Nephron progenitor cell (in vitro differentiated cells): Measurements from ENCODE around the gene C12orf75.
"Not testable (repeated sequence)": the region's sequence is repeated elsewhere in the genome, so short reads cannot be mapped to it uniquely, and the experiment has no call there.

Experiments used
- DNase-seq: peaks from one replicate; pipeline ENCODE4 v3.0.0; 2021
- H3K27ac Mint-ChIP-seq: 2 replicates; pipeline ENCODE4 v1.8.0; 2021; ENCODE audit warnings: mild to moderate bottlenecking, moderate library complexity, mixed read lengths
- H3K27me3 Mint-ChIP-seq: 2 replicates; pipeline ENCODE4 v1.8.0; 2021; ENCODE audit warnings: mild to moderate bottlenecking, low read depth, mixed read lengths; ENCODE audit not compliant: poor library complexity
- H3K36me3 Mint-ChIP-seq: 2 replicates; pipeline ENCODE4 v1.8.0; 2021; ENCODE audit warnings: low read depth, mixed read lengths
- H3K4me1 Mint-ChIP-seq: 2 replicates; pipeline ENCODE4 v1.8.0; 2021; ENCODE audit warnings: mixed read lengths
- H3K4me3 Mint-ChIP-seq: 2 replicates; pipeline ENCODE4 v1.8.0; 2021; ENCODE audit warnings: mild to moderate bottlenecking, moderate library complexity, mixed read lengths
- H3K9me3 Mint-ChIP-seq: 2 replicates; pipeline ENCODE4 v1.8.0; 2021; ENCODE audit warnings: mild to moderate bottlenecking, moderate library complexity, mixed read lengths
- CTCF ChIP-seq: fragments of 200-600 bp; sonication (generic); IDR thresholded peaks from 2 replicates; pipeline ENCODE4 v1.5.0; 2021; ENCODE audit warnings: antibody characterized with exemption

C12orf75 gene

DNA sequence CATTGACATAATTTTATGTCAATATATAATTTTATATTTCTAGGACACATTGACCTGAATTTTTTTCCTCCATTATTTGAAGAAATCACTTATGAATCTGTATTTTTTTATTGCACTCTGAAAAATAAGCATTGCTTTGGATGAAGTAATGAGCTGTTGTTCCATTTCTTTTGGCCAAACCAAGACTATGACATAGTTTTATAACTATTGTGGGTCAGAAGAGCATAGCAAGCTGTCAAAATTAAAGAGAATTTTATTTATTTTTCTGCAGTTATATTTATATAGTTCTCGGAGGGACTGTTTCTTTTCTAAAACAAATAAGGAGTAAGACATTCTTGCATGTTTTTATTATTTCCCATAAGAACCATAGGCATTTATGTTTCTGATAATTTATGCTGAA, 8.5 kb downstream of the C12orf75 start:
- no peak for DNase-seq
- peaks cover 42% of the 10 kb centered on the region for H3K36me3 Mint-ChIP-seq
- TF ChIP-seq CTCF = no peak
- peaks cover 26% of the 10 kb centered on the region for H3K4me1 Mint-ChIP-seq
- no peak overlapping the region for H3K27ac Mint-ChIP-seq
- no peaks in the 10 kb centered on the region for H3K27me3 Mint-ChIP-seq
- H3K9me3 Mint-ChIP-seq = peaks cover 46% of the 10 kb centered on the region
- H3K4me3 Mint-ChIP-seq = no peak overlapping the region

DNA sequence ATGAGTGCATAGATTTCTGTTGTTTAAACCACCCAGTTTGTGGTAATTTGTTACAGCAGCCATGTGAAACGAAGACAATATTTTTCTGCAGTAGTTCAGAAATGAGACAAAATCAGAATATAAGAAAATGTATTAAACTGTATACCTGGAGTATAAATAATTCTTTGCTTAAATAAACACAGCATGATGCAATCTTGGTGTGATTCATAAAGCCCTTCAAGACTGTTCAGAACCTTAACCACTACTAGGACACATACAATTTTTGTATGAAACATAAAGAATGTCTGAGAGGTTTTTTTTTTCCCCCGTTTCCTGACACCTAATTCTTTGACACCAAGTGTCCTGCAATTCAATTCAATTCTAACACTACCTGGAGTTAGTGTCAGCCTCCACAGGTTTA, 10.5 kb downstream of the C12orf75 start:
- H3K36me3 Mint-ChIP-seq = peaks cover 42% of the 10 kb centered on the region

GRCh38 chr12:105341620-105342019, 11.1 kb downstream of the C12orf75 start:
- H3K27ac Mint-ChIP-seq, H3K4me1 Mint-ChIP-seq, H3K4me3 Mint-ChIP-seq, DNase-seq, H3K27me3 Mint-ChIP-seq: not testable (repeated sequence)
- Mint-ChIP-seq H3K36me3 (peaks cover 35% of the 10 kb centered on the region), H3K9me3 (peaks cover 43% of the 10 kb centered on the region)

More for the DNA sequence above, 10.5 kb downstream of the C12orf75 start:
- no peak for TF ChIP-seq CTCF
- no peak for DNase-seq
- no peak overlapping the region for H3K27ac Mint-ChIP-seq
- no peaks in the 10 kb centered on the region for H3K27me3 Mint-ChIP-seq
- H3K4me3 Mint-ChIP-seq = no peak overlapping the region
- H3K4me1 Mint-ChIP-seq = peaks cover 6% of the 10 kb centered on the region
- H3K9me3 Mint-ChIP-seq = peaks cover 46% of the 10 kb centered on the region

- no peaks in the 10 kb centered on the region for H3K27me3 Mint-ChIP-seq
- no peaks in the 10 kb centered on the region for H3K4me1 Mint-ChIP-seq
Measured at GRCh38 chr12:105342464-105342863, 12.0 kb downstream of the C12orf75 start.

GRCh38 chr12:105343836-105344235, 13.3 kb downstream of the C12orf75 start:
- Mint-ChIP-seq H3K27me3 (no peaks in the 10 kb centered on the region), H3K9me3 (peaks cover 33% of the 10 kb centered on the region), H3K4me1 (no peaks in the 10 kb centered on the region), H3K27ac (no peak overlapping the region), H3K36me3 (peaks cover 23% of the 10 kb centered on the region), H3K4me3 (no peak overlapping the region)
- DNase-seq = no peak
- TF ChIP-seq CTCF = no peak

More at GRCh38 chr12:105342464-105342863, 12.0 kb downstream of the C12orf75 start:
- Mint-ChIP-seq H3K27ac (no peak overlapping the region), H3K9me3 (peaks cover 40% of the 10 kb centered on the region), H3K4me3 (no peak overlapping the region), H3K36me3 (peaks cover 31% of the 10 kb centered on the region)
- DNase-seq = no peak
- no peak for TF ChIP-seq CTCF

- no peak overlapping the region for H3K27ac Mint-ChIP-seq
- H3K4me3 Mint-ChIP-seq = no peak overlapping the region
- peaks cover 9% of the 10 kb centered on the region for H3K36me3 Mint-ChIP-seq
- H3K4me1 Mint-ChIP-seq = peaks cover 12% of the 10 kb centered on the region
- H3K27me3 Mint-ChIP-seq = no peaks in the 10 kb centered on the region
- TF ChIP-seq CTCF = no peak
- peaks cover 2% of the 10 kb centered on the region for H3K9me3 Mint-ChIP-seq
- DNase-seq = no peak
Measured at GRCh38 chr12:105347499-105347898, 17.0 kb downstream of the C12orf75 start.
